Loucy (cell line): Measurements from ENCODE around the gene SLC29A3.

Experiments used
- EZH2phosphoT487 ChIP-seq: fragments of 200-600 bp; IDR thresholded peaks from 2 replicates; pipeline ENCODE4 v1.6.1; 2018; ENCODE audit warnings: antibody characterized with exemption, mild to moderate bottlenecking, moderate library complexity, borderline replicate concordance
- TF ChIP-seq, protein P1 (sequence below): fragments of 200-600 bp; sonication (generic); conservative IDR thresholded peaks from 2 replicates; pipeline ENCODE4 v1.5.1; 2014; ENCODE audit warnings: mild to moderate bottlenecking, antibody characterized with exemption, low read length

DNA sequence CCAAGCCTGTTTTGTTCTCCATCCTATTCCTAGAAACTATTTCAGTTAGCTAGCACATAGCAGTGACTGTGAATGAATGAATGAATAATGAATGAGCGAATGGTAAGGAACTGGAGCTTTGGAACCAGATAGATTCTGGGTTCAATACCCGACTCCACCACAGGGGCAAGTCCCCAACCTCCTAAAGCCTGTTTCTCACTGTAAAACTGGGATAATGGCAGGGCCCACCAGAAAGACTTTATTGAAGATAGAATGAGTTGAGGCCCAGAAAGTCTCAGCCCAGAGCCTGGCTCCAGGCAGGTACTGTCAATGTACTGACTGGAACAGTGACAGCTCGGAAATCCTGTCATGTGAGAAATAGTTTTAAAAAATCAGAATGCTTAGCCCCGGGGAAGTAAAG, 76.6 kb downstream of the SLC29A3 start:
- TF ChIP-seq, protein P1, sequence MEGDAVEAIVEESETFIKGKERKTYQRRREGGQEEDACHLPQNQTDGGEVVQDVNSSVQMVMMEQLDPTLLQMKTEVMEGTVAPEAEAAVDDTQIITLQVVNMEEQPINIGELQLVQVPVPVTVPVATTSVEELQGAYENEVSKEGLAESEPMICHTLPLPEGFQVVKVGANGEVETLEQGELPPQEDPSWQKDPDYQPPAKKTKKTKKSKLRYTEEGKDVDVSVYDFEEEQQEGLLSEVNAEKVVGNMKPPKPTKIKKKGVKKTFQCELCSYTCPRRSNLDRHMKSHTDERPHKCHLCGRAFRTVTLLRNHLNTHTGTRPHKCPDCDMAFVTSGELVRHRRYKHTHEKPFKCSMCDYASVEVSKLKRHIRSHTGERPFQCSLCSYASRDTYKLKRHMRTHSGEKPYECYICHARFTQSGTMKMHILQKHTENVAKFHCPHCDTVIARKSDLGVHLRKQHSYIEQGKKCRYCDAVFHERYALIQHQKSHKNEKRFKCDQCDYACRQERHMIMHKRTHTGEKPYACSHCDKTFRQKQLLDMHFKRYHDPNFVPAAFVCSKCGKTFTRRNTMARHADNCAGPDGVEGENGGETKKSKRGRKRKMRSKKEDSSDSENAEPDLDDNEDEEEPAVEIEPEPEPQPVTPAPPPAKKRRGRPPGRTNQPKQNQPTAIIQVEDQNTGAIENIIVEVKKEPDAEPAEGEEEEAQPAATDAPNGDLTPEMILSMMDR = no peak; the same call in 1 of the 2 replicates
- no peak for TF ChIP-seq EZH2phosphoT487
